GM23248 (cell line): ENCODE results near the gene ADAMTSL2.

ENCODE experiments used
- EZH2 ChIP-seq: fragments of 200-600 bp; sonication (generic); IDR thresholded peaks from 2 replicates; pipeline ENCODE4 v1.6.1; 2018; ENCODE audit warnings: antibody characterized with exemption, mild to moderate bottlenecking; ENCODE audit not compliant: insufficient read depth, poor library complexity, severe bottlenecking
- EZH2phosphoT487 ChIP-seq: fragments of 200-600 bp; sonication (generic); IDR thresholded peaks from 2 replicates; pipeline ENCODE4 v1.6.1; 2018; ENCODE audit warnings: antibody characterized with exemption, moderate library complexity, mild to moderate bottlenecking, low read depth; ENCODE audit not compliant: insufficient read depth

GRCh38 chr9:133597316-133597957, 62.9 kb downstream of the ADAMTSL2 start:
- TF ChIP-seq EZH2 (no peak), EZH2phosphoT487 (no peak)
